IPS-NIHi7 (cell line): ENCODE measurements around the gene CXCL3.
A peak's percentile ranks its signal among the peaks of the same experiment; 100 is the strongest.
"Not testable (repeated sequence)": the region's sequence is repeated elsewhere in the genome, so short reads cannot be mapped to it uniquely, and the experiment has no call there.

Experiments
- DNase-seq: peaks from one replicate; pipeline ENCODE4 v3.0.0; 2012; ENCODE audit warnings: mixed read lengths; ENCODE audit errors: extremely low spot score

CXCL3 gene

GRCh38 chr4:74038425-74039314 is at the start of gene CXCL3:
CXCL3 (minus strand) TSS chr4:74038689; CDS start chr4:74038611, 78 bp downstream.
- DNase-seq = peak; percentile 68

- no peak for DNase-seq
Measured at GRCh38 chr4:74087481-74087880, 49.0 kb upstream of the CXCL3 start.

- DNase-seq = no peak
Measured at GRCh38 chr4:74085669-74086068, 47.2 kb upstream of the CXCL3 start.

- DNase-seq = no peak
Measured at GRCh38 chr4:74084984-74085383, 46.5 kb upstream of the CXCL3 start.

GRCh38 chr4:74083546-74083945 is 45.1 kb upstream of the CXCL3 start:
- no peak for DNase-seq

- DNase-seq = no peak
Measured at GRCh38 chr4:74081035-74081434, 42.5 kb upstream of the CXCL3 start.

- DNase-seq = not testable (repeated sequence)
Measured at GRCh38 chr4:74080351-74080750, 41.9 kb upstream of the CXCL3 start.

- not testable (repeated sequence) for DNase-seq
Measured at GRCh38 chr4:74079024-74079423, 40.5 kb upstream of the CXCL3 start.

- no peak for DNase-seq
Measured at GRCh38 chr4:74073358-74073757, 34.9 kb upstream of the CXCL3 start.

- DNase-seq = no peak
Measured at GRCh38 chr4:74072739-74073138, 34.2 kb upstream of the CXCL3 start.

- DNase-seq = no peak
Measured at GRCh38 chr4:74067586-74067985, 29.1 kb upstream of the CXCL3 start.

- DNase-seq = no peak
Measured at GRCh38 chr4:74066232-74066631, 27.7 kb upstream of the CXCL3 start.

- DNase-seq = no peak
Measured at GRCh38 chr4:74065115-74065642, 26.7 kb upstream of the CXCL3 start.

- DNase-seq = no peak
Measured at GRCh38 chr4:74063859-74064258, 25.4 kb upstream of the CXCL3 start.

GRCh38 chr4:74062953-74063352 is 24.5 kb upstream of the CXCL3 start:
- DNase-seq = no peak

GRCh38 chr4:74061430-74061829 is 22.9 kb upstream of the CXCL3 start:
- DNase-seq = no peak

- DNase-seq = no peak
Measured at GRCh38 chr4:74059161-74059829, 20.8 kb upstream of the CXCL3 start.

- no peak for DNase-seq
Measured at GRCh38 chr4:74058048-74058651, 19.7 kb upstream of the CXCL3 start.

GRCh38 chr4:74057588-74057987 is 19.1 kb upstream of the CXCL3 start:
- no peak for DNase-seq

- DNase-seq = no peak
Measured at GRCh38 chr4:74056858-74057562, 18.5 kb upstream of the CXCL3 start.

- DNase-seq = no peak
Measured at GRCh38 chr4:74056114-74056857, 17.8 kb upstream of the CXCL3 start.
